Thyroid gland (tissue), 4 donors: Measurements from ENCODE around the gene SYNGR4.
"Not testable (repeated sequence)": the region's sequence is repeated elsewhere in the genome, so short reads cannot be mapped to it uniquely, and the experiment has no call there.

Experiments used
- POLR2A ChIP-seq, 2 donors: fragments of 450-650 bp; IDR thresholded peaks; one replicate each; pipeline ENCODE4 v1.6.1; 2017; ENCODE audit warnings: antibody characterized with exemption in 2 of 2, mild to moderate bottlenecking in 2 of 2, moderate library complexity in 1 of 2
- TF ChIP-seq, protein P1 (sequence below), 6 experiments: fragments of 200-600 bp in 3 of 6; fragments of 450-650 bp in 3 of 6; sonication (generic) in 3 of 6; IDR thresholded peaks; one replicate each; pipeline ENCODE4 v1.5.1; 2016 to 2019; ENCODE audit warnings: antibody characterized with exemption in 6 of 6, mild to moderate bottlenecking in 2 of 6, inconsistent platforms in 1 of 6, moderate library complexity in 1 of 6

DNA sequence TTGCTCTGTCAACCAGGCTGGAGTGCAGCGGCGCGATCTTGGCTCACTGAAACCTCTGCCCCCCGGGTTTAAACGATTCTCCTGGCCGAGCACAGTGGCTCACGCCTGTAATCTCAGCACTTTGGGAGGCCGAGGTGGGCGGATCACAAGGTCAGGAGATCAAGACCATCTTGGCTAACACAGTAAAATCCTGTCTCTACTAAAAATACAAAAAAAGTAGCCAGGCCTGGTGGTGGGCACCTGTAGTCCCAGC lies 46.5 kb upstream of the SYNGR4 start:
- TF ChIP-seq POLR2A (IDR thresholded peaks at IDR 0.05) = not testable (repeated sequence)
- TF ChIP-seq, protein P1, sequence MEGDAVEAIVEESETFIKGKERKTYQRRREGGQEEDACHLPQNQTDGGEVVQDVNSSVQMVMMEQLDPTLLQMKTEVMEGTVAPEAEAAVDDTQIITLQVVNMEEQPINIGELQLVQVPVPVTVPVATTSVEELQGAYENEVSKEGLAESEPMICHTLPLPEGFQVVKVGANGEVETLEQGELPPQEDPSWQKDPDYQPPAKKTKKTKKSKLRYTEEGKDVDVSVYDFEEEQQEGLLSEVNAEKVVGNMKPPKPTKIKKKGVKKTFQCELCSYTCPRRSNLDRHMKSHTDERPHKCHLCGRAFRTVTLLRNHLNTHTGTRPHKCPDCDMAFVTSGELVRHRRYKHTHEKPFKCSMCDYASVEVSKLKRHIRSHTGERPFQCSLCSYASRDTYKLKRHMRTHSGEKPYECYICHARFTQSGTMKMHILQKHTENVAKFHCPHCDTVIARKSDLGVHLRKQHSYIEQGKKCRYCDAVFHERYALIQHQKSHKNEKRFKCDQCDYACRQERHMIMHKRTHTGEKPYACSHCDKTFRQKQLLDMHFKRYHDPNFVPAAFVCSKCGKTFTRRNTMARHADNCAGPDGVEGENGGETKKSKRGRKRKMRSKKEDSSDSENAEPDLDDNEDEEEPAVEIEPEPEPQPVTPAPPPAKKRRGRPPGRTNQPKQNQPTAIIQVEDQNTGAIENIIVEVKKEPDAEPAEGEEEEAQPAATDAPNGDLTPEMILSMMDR (IDR thresholded peaks at IDR 0.05) = not testable (repeated sequence)
